ENCODE data around the gene GPC6. TPM values are rescaled to one million over a fixed set of nuclear protein-coding genes. Genes with fewer than 3 reads are reported as not detected.

Gene GPC6
- total and polyA plus RNA-seq, 2 donors (not counting 1 experiment from before 2014, with no cell fraction given): not detected

DNA sequence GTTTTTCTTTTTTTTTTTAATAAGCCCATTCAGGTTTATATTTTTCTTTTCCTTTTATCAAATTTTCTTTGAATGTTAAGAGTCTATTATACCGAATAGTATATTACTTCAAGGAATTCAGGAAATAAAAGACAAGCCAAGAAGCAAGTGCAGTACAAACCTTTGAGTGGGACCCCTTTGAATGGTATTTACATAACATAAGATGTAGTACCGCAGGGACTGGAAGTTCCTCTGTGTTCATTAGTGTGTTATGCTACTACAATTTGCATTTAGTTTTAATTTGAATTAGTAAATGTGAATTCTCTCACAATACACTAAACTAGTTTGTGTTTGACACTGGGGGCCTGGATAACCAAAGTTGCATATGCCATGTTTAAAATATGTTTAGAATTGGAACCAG is 913.4 kb downstream of the GPC6 start:
- Mint-ChIP-seq H3K9me3 (ENCODE audit: insufficient read depth) (no peaks in the 10 kb centered on the region), H3K27me3 (no peaks in the 10 kb centered on the region), H3K4me1 (no peaks in the 10 kb centered on the region), H3K27ac (no peak overlapping the region), H3K4me3 (no peak overlapping the region)
- intact Hi-C loops (cut with micrococcal nuclease): no loop called here
- DNase-seq (no peak), ATAC-seq (ENCODE audit: low read depth) (no peak)
- ChIA-PET POLR2A (no interaction called here), CTCF (no interaction called here)
- H3K4me2 ChIP-seq (replicated peaks; ENCODE audit: low read depth, low read length, poor library complexity, severe bottlenecking): no peak overlapping the region
- no peaks in the 10 kb centered on the region for H3K79me2 ChIP-seq (ENCODE audit: control insufficient read depth, insufficient read depth, low read length)
- H3K27ac ChIP-seq (ENCODE audit: low read length in 2 of 2): no peak overlapping the region
- H2AFZ ChIP-seq (ENCODE audit: insufficient read depth, low read depth, low read length, poor library complexity, severe bottlenecking): no peak overlapping the region
- H3K27me3 ChIP-seq (replicated peaks in 1 of 4; ENCODE audit: control extremely low read depth in 1 of 4, control insufficient read depth in 3 of 4, insufficient read depth in 4 of 4, low read length in 3 of 4): no peaks in the 10 kb centered on the region
- H4K20me1 ChIP-seq (ENCODE audit: control insufficient read depth, insufficient read depth, low read length, poor library complexity, severe bottlenecking): no peaks in the 10 kb centered on the region
- WGBS (ENCODE audit: insufficient coverage): no CpG with 5 or more reads among the region's 2 CpGs
- no peaks in the 10 kb centered on the region for H3K36me3 ChIP-seq (replicated peaks in 1 of 2; ENCODE audit: control extremely low read depth in 1 of 2, control insufficient read depth in 1 of 2, extremely low read depth in 1 of 2, insufficient read depth in 2 of 2, low read length in 1 of 2)
- TF ChIP-seq EZH2 (IDR thresholded peaks at IDR 0.05; ENCODE audit: borderline replicate concordance, insufficient read depth, low read depth, low read length, poor library complexity, severe bottlenecking): no peak
- TF ChIP-seq, protein P1, sequence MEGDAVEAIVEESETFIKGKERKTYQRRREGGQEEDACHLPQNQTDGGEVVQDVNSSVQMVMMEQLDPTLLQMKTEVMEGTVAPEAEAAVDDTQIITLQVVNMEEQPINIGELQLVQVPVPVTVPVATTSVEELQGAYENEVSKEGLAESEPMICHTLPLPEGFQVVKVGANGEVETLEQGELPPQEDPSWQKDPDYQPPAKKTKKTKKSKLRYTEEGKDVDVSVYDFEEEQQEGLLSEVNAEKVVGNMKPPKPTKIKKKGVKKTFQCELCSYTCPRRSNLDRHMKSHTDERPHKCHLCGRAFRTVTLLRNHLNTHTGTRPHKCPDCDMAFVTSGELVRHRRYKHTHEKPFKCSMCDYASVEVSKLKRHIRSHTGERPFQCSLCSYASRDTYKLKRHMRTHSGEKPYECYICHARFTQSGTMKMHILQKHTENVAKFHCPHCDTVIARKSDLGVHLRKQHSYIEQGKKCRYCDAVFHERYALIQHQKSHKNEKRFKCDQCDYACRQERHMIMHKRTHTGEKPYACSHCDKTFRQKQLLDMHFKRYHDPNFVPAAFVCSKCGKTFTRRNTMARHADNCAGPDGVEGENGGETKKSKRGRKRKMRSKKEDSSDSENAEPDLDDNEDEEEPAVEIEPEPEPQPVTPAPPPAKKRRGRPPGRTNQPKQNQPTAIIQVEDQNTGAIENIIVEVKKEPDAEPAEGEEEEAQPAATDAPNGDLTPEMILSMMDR (IDR thresholded peaks at IDR 0.05): no peak
- H3K9me3 ChIP-seq (ENCODE audit: control extremely low read depth in 1 of 3, control insufficient read depth in 2 of 3, insufficient read depth in 1 of 3, low read length in 2 of 3): no peaks in the 10 kb centered on the region
- no peak overlapping the region for H3K4me3 ChIP-seq (ENCODE audit: control extremely low read depth in 1 of 5, extremely low read depth in 1 of 5, insufficient read depth in 1 of 5, low read depth in 2 of 5, low read length in 4 of 5)
- no peak overlapping the region for H3K9ac ChIP-seq (ENCODE audit: low read length)
- no peaks in the 10 kb centered on the region for H3K4me1 ChIP-seq (ENCODE audit: control insufficient read depth in 2 of 2, insufficient read depth in 2 of 2, low read length in 2 of 2)

DNA sequence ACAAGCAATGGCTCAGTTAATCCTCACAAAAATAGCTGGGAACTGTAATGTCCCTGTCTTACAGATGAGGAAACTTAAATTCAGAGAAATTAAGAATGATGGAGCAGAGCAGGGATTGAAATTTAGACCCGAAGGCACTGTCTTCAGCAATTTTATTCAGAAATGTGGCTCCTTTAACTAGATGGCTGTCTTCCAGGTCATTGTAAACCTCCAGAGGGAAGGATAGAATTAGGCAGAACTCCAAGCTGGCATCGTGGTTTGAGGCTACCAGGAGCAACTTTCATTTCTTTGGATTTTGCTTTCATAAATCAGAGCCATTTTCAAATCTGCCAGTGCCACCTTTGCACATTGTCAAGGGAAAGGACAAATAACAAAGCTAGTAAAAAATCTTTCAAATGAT is 913.9 kb downstream of the GPC6 start:
- no peaks in the 10 kb centered on the region for H4K20me1 ChIP-seq (ENCODE audit: control insufficient read depth, insufficient read depth, low read length, poor library complexity, severe bottlenecking)
- no peaks in the 10 kb centered on the region for H3K9me3 Mint-ChIP-seq (ENCODE audit: insufficient read depth)
- intact Hi-C loops (cut with micrococcal nuclease): no loop called here
- no peak for ATAC-seq (ENCODE audit: low read depth)
- H3K36me3 ChIP-seq (replicated peaks in 1 of 2; ENCODE audit: control extremely low read depth in 1 of 2, control insufficient read depth in 1 of 2, extremely low read depth in 1 of 2, insufficient read depth in 2 of 2, low read length in 1 of 2): no peaks in the 10 kb centered on the region
- TF ChIP-seq, protein P1 (IDR thresholded peaks at IDR 0.05): no peak
- no peak for TF ChIP-seq EZH2 (IDR thresholded peaks at IDR 0.05; ENCODE audit: borderline replicate concordance, insufficient read depth, low read depth, low read length, poor library complexity, severe bottlenecking)
- no peaks in the 10 kb centered on the region for H3K27me3 Mint-ChIP-seq
- H3K4me1 ChIP-seq (ENCODE audit: control insufficient read depth in 2 of 2, insufficient read depth in 2 of 2, low read length in 2 of 2): no peaks in the 10 kb centered on the region
- H3K4me3 Mint-ChIP-seq: no peak overlapping the region
- no peak overlapping the region for H3K27ac Mint-ChIP-seq
- no peaks in the 10 kb centered on the region for H3K9me3 ChIP-seq (ENCODE audit: control extremely low read depth in 1 of 3, control insufficient read depth in 2 of 3, insufficient read depth in 1 of 3, low read length in 2 of 3)
- no peak overlapping the region for H3K27ac ChIP-seq (ENCODE audit: low read length in 2 of 2)
- no peak overlapping the region for H3K4me3 ChIP-seq (ENCODE audit: control extremely low read depth in 1 of 5, extremely low read depth in 1 of 5, insufficient read depth in 1 of 5, low read depth in 2 of 5, low read length in 4 of 5)
- WGBS (ENCODE audit: insufficient coverage): 100% methylated on average over 1 of the region's 2 CpGs
- no peak for DNase-seq
- H3K4me1 Mint-ChIP-seq: no peaks in the 10 kb centered on the region
- H3K79me2 ChIP-seq (ENCODE audit: control insufficient read depth, insufficient read depth, low read length): no peaks in the 10 kb centered on the region
- no peak overlapping the region for H3K9ac ChIP-seq (ENCODE audit: low read length)
- no peak overlapping the region for H3K4me2 ChIP-seq (replicated peaks; ENCODE audit: low read depth, low read length, poor library complexity, severe bottlenecking)
- no peaks in the 10 kb centered on the region for H3K27me3 ChIP-seq (replicated peaks in 1 of 4; ENCODE audit: control extremely low read depth in 1 of 4, control insufficient read depth in 3 of 4, insufficient read depth in 4 of 4, low read length in 3 of 4)
- ChIA-PET POLR2A (no interaction called here), CTCF (no interaction called here)
- H2AFZ ChIP-seq (ENCODE audit: insufficient read depth, low read depth, low read length, poor library complexity, severe bottlenecking): no peak overlapping the region

Data from B cell (primary cell).